ENCODE data around the gene NTN4. TPM values are rescaled to one million over a fixed set of nuclear protein-coding genes. Genes with fewer than 3 reads are reported as not detected.

The NTN4 gene
- total RNA-seq, 1 experiment from 2014 or later, result 0.17 TPM

GRCh38 chr12:95633049-95633731 is 157.4 kb downstream of the NTN4 start:
- TF ChIP-seq, protein P1, sequence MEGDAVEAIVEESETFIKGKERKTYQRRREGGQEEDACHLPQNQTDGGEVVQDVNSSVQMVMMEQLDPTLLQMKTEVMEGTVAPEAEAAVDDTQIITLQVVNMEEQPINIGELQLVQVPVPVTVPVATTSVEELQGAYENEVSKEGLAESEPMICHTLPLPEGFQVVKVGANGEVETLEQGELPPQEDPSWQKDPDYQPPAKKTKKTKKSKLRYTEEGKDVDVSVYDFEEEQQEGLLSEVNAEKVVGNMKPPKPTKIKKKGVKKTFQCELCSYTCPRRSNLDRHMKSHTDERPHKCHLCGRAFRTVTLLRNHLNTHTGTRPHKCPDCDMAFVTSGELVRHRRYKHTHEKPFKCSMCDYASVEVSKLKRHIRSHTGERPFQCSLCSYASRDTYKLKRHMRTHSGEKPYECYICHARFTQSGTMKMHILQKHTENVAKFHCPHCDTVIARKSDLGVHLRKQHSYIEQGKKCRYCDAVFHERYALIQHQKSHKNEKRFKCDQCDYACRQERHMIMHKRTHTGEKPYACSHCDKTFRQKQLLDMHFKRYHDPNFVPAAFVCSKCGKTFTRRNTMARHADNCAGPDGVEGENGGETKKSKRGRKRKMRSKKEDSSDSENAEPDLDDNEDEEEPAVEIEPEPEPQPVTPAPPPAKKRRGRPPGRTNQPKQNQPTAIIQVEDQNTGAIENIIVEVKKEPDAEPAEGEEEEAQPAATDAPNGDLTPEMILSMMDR (conservative IDR thresholded peaks at IDR 0.05), result no peak
- Histone ChIP-seq H3K23me2 (ENCODE audit: insufficient read length, low read depth, low read length, poor library complexity, severe bottlenecking) (no peaks in the 10 kb centered on the region), H4K5ac (ENCODE audit: insufficient read length, low read depth, low read length) (no peak overlapping the region), H4K91ac (ENCODE audit: insufficient read length, low read depth, low read length) (no peak overlapping the region), H3K14ac (ENCODE audit: insufficient read depth, low read length) (no peak overlapping the region), H3K9ac (ENCODE audit: extremely low read depth, insufficient read length, low read length) (no peak overlapping the region), H3K27ac (ENCODE audit: insufficient read length, low read depth, low read length) (no peak overlapping the region), H3K56ac (ENCODE audit: insufficient read length, low read depth, low read length) (no peak overlapping the region), H2AK5ac (ENCODE audit: insufficient read length, low read length) (no peak overlapping the region), H3K27me3 (ENCODE audit: insufficient read depth, low read length) (no peaks in the 10 kb centered on the region), H2BK12ac (ENCODE audit: insufficient read length, low read depth, low read length) (no peak overlapping the region), H2BK20ac (ENCODE audit: low read depth, low read length, poor library complexity, severe bottlenecking) (no peak overlapping the region), H3K23ac (ENCODE audit: insufficient read length, low read depth, low read length) (no peak overlapping the region), H2BK15ac (ENCODE audit: low read depth, low read length) (no peak overlapping the region), H2AFZ (ENCODE audit: low read length) (no peak overlapping the region), H4K20me1 (ENCODE audit: control insufficient read depth, insufficient read depth, insufficient read length) (no peaks in the 10 kb centered on the region), H3T11ph (ENCODE audit: low read length) (no peak overlapping the region), H3K18ac (ENCODE audit: insufficient read length, low read depth, low read length) (no peak overlapping the region), H2BK5ac (ENCODE audit: insufficient read length, low read length) (no peak overlapping the region), H4K8ac (replicated peaks; ENCODE audit: insufficient read length, low read depth, low read length) (no peak overlapping the region), H3K4me2 (ENCODE audit: insufficient read depth, insufficient read length, low read length) (no peak overlapping the region), H3K79me2 (ENCODE audit: insufficient read depth, low read length) (no peaks in the 10 kb centered on the region), H3K4ac (ENCODE audit: low read depth, low read length) (no peak overlapping the region), H3K79me1 (ENCODE audit: insufficient read depth, low read depth, low read length, poor library complexity, severe bottlenecking) (no peaks in the 10 kb centered on the region), H3K4me1 (ENCODE audit: insufficient read depth, low read length) (no peaks in the 10 kb centered on the region), H3K9me3 (ENCODE audit: control insufficient read depth, low read depth, low read length) (no peaks in the 10 kb centered on the region), H2BK120ac (ENCODE audit: low read depth, low read length, poor library complexity, severe bottlenecking) (no peak overlapping the region)
- no CpG with 5 or more reads among the region's 9 CpGs for WGBS (ENCODE audit: extremely low coverage, insufficient read length, low lambda C conversion rate)
- DNase-seq, result no peak
- Mint-ChIP-seq H3K4me1 (no peaks in the 10 kb centered on the region), H3K36me3 (ENCODE audit: insufficient read depth in 1 of 3, low read depth in 3 of 3) (peaks cover 0 to 11% (median 5%) of the 10 kb centered on the region in 3 experiments; a peak in 3 of 7 replicates), H3K4me3 (no peak overlapping the region), H3K9me3 (no peaks in the 10 kb centered on the region), H3K27ac (no peak overlapping the region; a peak in 1 of 7 replicates), H3K27me3 (ENCODE audit: low read depth) (no peaks in the 10 kb centered on the region)
